Measurements from ENCODE around the gene FAM111B. TPM values are rescaled to one million over a fixed set of nuclear protein-coding genes. Genes with fewer than 3 reads are reported as not detected.
"Not testable (repeated sequence)": the region's sequence is repeated elsewhere in the genome, so short reads cannot be mapped to it uniquely, and the experiment has no call there.

The FAM111B gene
- total and polyA plus RNA-seq, 12 donors: 0.11 to 3.1 (median 0.23) TPM; not detected in 2

DNA sequence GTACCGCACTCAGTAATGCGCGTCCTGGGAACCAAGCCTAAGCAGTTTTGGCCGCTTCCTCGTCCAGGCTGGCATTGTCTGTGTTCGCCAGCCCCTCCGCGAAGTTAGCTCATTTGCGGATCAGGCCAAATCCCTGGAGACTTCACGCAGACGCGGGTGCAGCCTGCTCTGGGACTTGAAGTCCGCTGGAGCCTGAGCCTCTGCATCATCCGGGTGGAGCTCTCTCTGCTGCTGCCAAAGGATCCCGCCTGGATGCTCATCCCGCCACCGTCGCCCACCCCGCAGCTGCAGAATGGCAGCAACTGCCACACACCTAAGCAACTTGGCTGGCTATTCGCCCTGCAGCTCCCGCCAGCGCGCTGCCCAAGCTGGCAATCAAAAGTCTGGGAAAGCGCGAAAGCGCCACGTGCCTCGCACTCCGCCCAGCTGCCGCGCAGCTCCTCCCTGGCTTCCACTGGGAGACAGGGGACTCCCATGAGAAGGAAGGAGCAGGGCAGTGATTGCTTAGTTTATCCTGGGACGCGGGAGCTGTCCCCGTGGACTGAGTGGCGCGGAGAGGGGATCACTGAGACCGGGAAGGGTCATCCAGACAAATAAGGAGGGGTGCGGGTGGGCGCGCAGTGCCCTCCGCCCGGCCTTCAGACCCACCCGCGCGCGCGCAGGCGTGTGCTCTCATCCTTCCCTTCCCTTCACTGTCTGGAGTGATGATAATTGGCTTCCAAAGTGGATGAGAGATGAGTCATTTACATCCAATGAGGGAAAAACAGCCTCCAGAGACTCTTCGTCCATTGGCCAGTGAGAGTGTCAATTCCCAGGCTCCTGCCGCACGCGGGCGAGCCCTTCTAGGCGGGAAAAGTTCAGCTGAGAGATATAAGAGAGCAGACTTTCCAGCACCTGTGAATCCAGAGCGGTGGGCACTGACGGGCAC lies 44.2 kb upstream of the FAM111B start:
- Histone ChIP-seq H3K9me3 (no peaks in the 10 kb centered on the region), H3K4me1 (peaks cover 0 to 2% (median 0%) of the 10 kb centered on the region in 9 donors), H3K36me3 (no peaks in the 10 kb centered on the region), H3K4me3 (no peak overlapping the region), H3K27me3 (peaks cover 0 to 85% (median 47%) of the 10 kb centered on the region in 7 donors), H3K27ac (no peak overlapping the region)
- intact Hi-C loops (cut with DNase I): loop anchor here in 1 of 10 donors (2.0 kb wide), 1 partner anchor 42 kb away; no protein-coding TSS in a partner anchor
- TF ChIP-seq, protein P1, sequence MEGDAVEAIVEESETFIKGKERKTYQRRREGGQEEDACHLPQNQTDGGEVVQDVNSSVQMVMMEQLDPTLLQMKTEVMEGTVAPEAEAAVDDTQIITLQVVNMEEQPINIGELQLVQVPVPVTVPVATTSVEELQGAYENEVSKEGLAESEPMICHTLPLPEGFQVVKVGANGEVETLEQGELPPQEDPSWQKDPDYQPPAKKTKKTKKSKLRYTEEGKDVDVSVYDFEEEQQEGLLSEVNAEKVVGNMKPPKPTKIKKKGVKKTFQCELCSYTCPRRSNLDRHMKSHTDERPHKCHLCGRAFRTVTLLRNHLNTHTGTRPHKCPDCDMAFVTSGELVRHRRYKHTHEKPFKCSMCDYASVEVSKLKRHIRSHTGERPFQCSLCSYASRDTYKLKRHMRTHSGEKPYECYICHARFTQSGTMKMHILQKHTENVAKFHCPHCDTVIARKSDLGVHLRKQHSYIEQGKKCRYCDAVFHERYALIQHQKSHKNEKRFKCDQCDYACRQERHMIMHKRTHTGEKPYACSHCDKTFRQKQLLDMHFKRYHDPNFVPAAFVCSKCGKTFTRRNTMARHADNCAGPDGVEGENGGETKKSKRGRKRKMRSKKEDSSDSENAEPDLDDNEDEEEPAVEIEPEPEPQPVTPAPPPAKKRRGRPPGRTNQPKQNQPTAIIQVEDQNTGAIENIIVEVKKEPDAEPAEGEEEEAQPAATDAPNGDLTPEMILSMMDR (IDR thresholded peaks at IDR 0.05): no peak
- no peak for DNase-seq
- no peak for ATAC-seq
- 33 to 43% methylated on average over 56 of the region's 56 CpGs for WGBS, 2 donors

DNA sequence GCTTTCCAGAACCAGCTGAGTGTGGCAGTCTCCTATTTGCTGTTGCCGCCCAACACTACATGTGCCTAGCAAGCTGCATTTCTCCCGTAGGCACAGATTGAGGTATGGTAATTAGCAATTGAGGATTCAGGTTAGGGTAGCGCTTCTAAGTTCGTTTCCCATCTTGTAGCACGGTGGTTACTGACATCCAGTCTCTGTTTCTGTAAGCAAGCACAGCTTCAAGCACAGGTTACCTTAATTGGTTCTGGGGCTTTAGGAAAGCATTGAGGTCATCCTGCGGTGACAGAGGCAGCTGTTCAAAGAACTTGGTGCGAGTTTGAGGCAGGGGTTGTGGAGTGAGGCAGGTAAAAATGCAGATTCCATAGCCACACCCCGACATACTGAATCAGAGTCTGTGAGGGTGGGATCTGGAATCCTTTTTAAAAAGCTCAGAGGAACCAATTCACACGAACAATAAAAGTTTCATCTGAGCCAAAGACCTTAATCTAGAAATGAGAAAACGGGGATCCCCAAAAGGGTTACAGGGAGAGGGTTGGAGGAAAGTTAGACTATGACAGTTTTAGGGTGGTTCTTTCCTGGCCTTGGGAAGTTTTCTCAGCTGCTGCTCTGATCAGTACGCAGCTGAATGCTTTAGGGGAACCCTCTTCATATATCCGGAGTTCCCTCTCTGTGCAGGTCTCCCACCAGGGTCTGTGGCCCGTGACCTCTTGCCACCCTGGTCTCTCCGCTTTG lies 42.9 kb upstream of the FAM111B start:
- H3K27ac ChIP-seq, H3K9me3 ChIP-seq, ATAC-seq, H3K4me3 ChIP-seq, H3K4me1 ChIP-seq, DNase-seq, H3K36me3 ChIP-seq: not testable (repeated sequence)
- 74 to 79% methylated on average over 14 of the region's 14 CpGs for WGBS, 2 donors
- intact Hi-C loops (cut with DNase I): loop anchor here in 1 of 10 donors (2.0 kb wide), 1 partner anchor 41 kb away; no protein-coding TSS in a partner anchor
- H3K27me3 ChIP-seq: peaks cover 0 to 72% (median 41%) of the 10 kb centered on the region in 7 donors

DNA sequence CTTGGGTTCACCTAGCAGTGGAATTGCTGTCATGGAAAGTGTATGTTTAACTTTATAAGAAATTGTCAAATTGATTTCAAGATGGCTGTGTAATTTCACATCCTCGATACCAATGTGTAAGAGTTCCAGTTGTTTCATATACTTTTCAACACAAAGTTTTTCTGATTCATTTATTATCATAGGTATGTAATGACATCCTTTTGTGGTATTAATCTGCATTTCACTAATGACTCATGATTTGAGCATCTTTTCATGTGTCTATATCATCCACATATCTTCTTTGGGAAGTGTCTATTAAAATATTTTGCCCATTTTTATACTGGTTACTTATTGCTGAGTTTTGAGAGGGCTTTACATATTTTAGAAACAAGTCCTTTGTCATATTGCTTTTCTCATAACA lies 38.0 kb upstream of the FAM111B start:
- intact Hi-C loops (cut with DNase I): no loop called here
- DNase-seq: no peak
- 66 to 71% methylated on average over 1 of the region's 1 CpG for WGBS, 2 donors
- peaks cover 0 to 9% (median 0%) of the 10 kb centered on the region in 11 donors for H3K9me3 ChIP-seq
- H3K4me1 ChIP-seq: no peaks in the 10 kb centered on the region
- TF ChIP-seq, protein P1 (IDR thresholded peaks at IDR 0.05): no peak
- no peak for ATAC-seq
- H3K27ac ChIP-seq: no peak overlapping the region
- peaks cover 0 to 42% (median 30%) of the 10 kb centered on the region in 7 donors for H3K27me3 ChIP-seq
- no peaks in the 10 kb centered on the region for H3K36me3 ChIP-seq
- no peak overlapping the region for H3K4me3 ChIP-seq

DNA sequence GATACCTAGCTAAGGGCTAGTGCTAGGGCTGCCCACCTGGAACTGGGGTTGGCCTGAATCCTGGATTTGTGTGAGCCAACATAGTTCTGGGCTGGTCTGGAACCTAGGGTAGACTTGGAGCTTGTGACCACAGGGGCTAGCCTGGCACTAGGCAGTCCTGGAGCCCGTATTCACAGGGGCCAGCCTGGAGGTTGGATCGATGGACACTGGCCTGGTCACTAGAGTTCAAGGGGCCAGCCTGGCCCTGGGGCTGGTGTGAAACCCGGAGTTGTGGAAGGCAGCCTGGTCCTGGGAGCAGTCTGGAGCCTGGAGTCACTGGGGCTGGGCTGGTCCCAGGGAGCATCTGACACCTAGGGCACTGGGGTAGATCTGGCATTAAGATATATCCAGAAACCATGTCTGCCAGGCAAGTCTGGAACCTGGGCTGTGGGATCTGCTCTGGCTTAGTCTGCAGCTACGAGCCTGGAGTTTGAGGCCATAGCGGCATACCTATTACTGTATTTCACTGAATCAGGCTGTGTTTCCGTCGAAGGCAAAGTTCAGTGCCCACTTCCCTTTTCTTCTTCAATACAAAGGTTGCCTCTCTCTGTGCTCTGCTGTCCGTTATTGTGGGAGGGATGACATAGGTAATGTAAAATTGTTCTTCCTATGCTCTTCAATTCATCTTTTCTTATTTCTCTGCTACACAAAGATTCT lies 30.0 kb upstream of the FAM111B start:
- intact Hi-C loops (cut with DNase I): no loop called here
- DNase-seq: no peak
- TF ChIP-seq, protein P1 (IDR thresholded peaks at IDR 0.05): no peak
- Histone ChIP-seq H3K27ac (no peak overlapping the region), H3K9me3 (peaks cover 0 to 17% (median 0%) of the 10 kb centered on the region in 11 donors), H3K4me3 (no peak overlapping the region), H3K4me1 (no peaks in the 10 kb centered on the region), H3K36me3 (no peaks in the 10 kb centered on the region), H3K27me3 (peaks cover 0 to 46% (median 13%) of the 10 kb centered on the region in 7 donors)
- WGBS, 2 donors: 84 to 86% methylated on average over 8 of the region's 8 CpGs
- no peak for ATAC-seq
